SK-N-SH (cell line): ENCODE data around the gene RBM44. TPM values are rescaled to one million over a fixed set of nuclear protein-coding genes. Genes with fewer than 3 reads are reported as not detected.
A peak's percentile ranks its signal among the peaks of the same experiment; 100 is the strongest.

Experiments
- CTCF ChIA-PET: fragments of 300-600, 350-600 bp; formaldehyde crosslinking; extraction: SDS; loops from one replicate; lab custom pipeline; 2021; lab: Yijun Ruan, JAX
- POLR2A ChIA-PET: fragments of 350-600 bp; sonication (Branson Sonifier 250); formaldehyde crosslinking; extraction: SDS; loops from one replicate; lab custom pipeline; 2020; ENCODE audit warnings: antibody characterized with exemption, inconsistent platforms; lab: Yijun Ruan, JAX
- DNase-seq: peaks from one replicate; pipeline ENCODE4 v3.0.0; 2012
- H2AFZ ChIP-seq: fragments of 200-600 bp; sonication (generic); 2 replicates; pipeline ENCODE4 v1.8.1; 2016; ENCODE audit warnings: antibody characterized with exemption, mild to moderate bottlenecking, low read depth
- H3F3A ChIP-seq: fragments of 200-600 bp; sonication (generic); replicated peaks from 2 replicates; pipeline ENCODE3; 2016; ENCODE audit warnings: antibody characterized with exemption, mild to moderate bottlenecking; ENCODE audit not compliant: insufficient read depth
- H3K27ac ChIP-seq, 2 experiments: fragments of 200-500 bp in 1 of 2; fragments of 200-600 bp in 1 of 2; sonication (Bioruptor generic) in 1 of 2; sonication (generic), shearing (Covaris generic) in 1 of 2; 2 replicates each; pipeline versions ENCODE4 v1.5.1 to v1.6.1; 2014 to 2016; ENCODE audit warnings: low read depth in 2 of 2, inconsistent platforms in 1 of 2, low read length in 1 of 2, mild to moderate bottlenecking in 1 of 2, mixed read lengths in 1 of 2
- H3K27me3 ChIP-seq: fragments of 200-600 bp; sonication (generic), shearing (Covaris generic); 2 replicates; pipeline ENCODE4 v1.6.1; 2016; ENCODE audit warnings: mixed run types; ENCODE audit not compliant: insufficient read depth
- H3K36me3 ChIP-seq, 2 experiments: fragments of 200-500 bp in 1 of 2; fragments of 200-600 bp in 1 of 2; sonication (Bioruptor generic) in 1 of 2; sonication (generic) in 1 of 2; replicated peaks in 1 of 2; 2 replicates each; pipeline versions ENCODE3 to v1.5.1; 2014 to 2016; ENCODE audit warnings: low read length in 1 of 2, mild to moderate bottlenecking in 1 of 2; ENCODE audit not compliant: insufficient read depth in 2 of 2, control insufficient read depth in 1 of 2
- H3K4me1 ChIP-seq, 2 experiments: fragments of 200-500 bp in 1 of 2; fragments of 200-600 bp in 1 of 2; sonication (Bioruptor generic) in 1 of 2; sonication (generic), shearing (Covaris generic) in 1 of 2; 2 replicates each; pipeline versions ENCODE4 v1.5.1 to v1.6.1; 2014 to 2016; ENCODE audit warnings: low read depth in 1 of 2, low read length in 1 of 2, mixed run types in 1 of 2; ENCODE audit not compliant: insufficient read depth in 2 of 2, control insufficient read depth in 1 of 2
- H3K4me2 ChIP-seq: fragments of 200-600 bp; sonication (generic), shearing (Covaris generic); 2 replicates; pipeline ENCODE4 v1.6.1; 2017; ENCODE audit warnings: mixed run types
- H3K4me3 ChIP-seq, 2 experiments: fragments of 200-500 bp in 1 of 2; fragments of 200-600 bp in 1 of 2; sonication (Bioruptor generic) in 1 of 2; sonication (generic), shearing (Covaris generic) in 1 of 2; 2 replicates each; pipeline versions ENCODE4 v1.5.1 to v1.8.1; 2014 to 2016; ENCODE audit warnings: low read depth in 2 of 2, inconsistent platforms in 1 of 2, low read length in 1 of 2, mild to moderate bottlenecking in 1 of 2, mixed read lengths in 1 of 2, moderate library complexity in 1 of 2
- H3K79me2 ChIP-seq: fragments of 200-600 bp; sonication (generic); 2 replicates; pipeline ENCODE4 v1.8.1; 2017; ENCODE audit warnings: mild to moderate bottlenecking; ENCODE audit not compliant: insufficient read depth
- H3K9ac ChIP-seq: fragments of 200-600 bp; sonication (generic); 2 replicates; pipeline ENCODE4 v1.6.1; 2017; ENCODE audit warnings: mixed run types
- H3K9me2 ChIP-seq: fragments of 200-600 bp; sonication (generic); 2 replicates; pipeline ENCODE4 v1.6.1; 2017; ENCODE audit warnings: mixed run types
- H3K9me3 ChIP-seq: fragments of 200-600 bp; sonication (generic); 2 replicates; pipeline ENCODE4 v1.6.1; 2017; ENCODE audit warnings: mixed run types, mild to moderate bottlenecking, moderate library complexity
- H4K20me1 ChIP-seq: fragments of 200-600 bp; sonication (generic); 2 replicates; pipeline ENCODE4 v1.6.1; 2017; ENCODE audit warnings: mild to moderate bottlenecking, mixed run types; ENCODE audit not compliant: insufficient read depth
- CTCF ChIP-seq: fragments of 200-600 bp; sonication (generic); IDR thresholded peaks from 2 replicates; pipeline ENCODE4 v1.6.1; 2017; ENCODE audit warnings: antibody characterized with exemption, mild to moderate bottlenecking, moderate library complexity
- ELF1 ChIP-seq: IDR thresholded peaks from 2 replicates; pipeline ENCODE4 v1.4.0; 2012
- EP300 ChIP-seq, 2 experiments: IDR thresholded peaks; 2 replicates each; pipeline versions ENCODE4 v1.4.0 to v1.6.1; 2012; ENCODE audit warnings: borderline replicate concordance in 1 of 2, low read depth in 1 of 2, low read length in 1 of 2
- EZH2phosphoT487 ChIP-seq: fragments of 200-600 bp; sonication (generic); IDR thresholded peaks from 2 replicates; pipeline ENCODE4 v1.6.1; 2017; ENCODE audit warnings: low read depth, mixed run types, mild to moderate bottlenecking, antibody characterized with exemption, moderate library complexity, borderline replicate concordance
- FOXM1 ChIP-seq: IDR thresholded peaks from 2 replicates; pipeline ENCODE4 v1.4.0; 2012; ENCODE audit warnings: low read depth, mild to moderate bottlenecking
- GABPA ChIP-seq: IDR thresholded peaks from 2 replicates; pipeline ENCODE4 v1.4.0; 2012; ENCODE audit warnings: low read depth, mild to moderate bottlenecking
- GATA2 ChIP-seq: sonication (generic); formaldehyde crosslinking; IDR thresholded peaks from 2 replicates; pipeline ENCODE4 v1.5.0; 2020; ENCODE audit warnings: mild to moderate bottlenecking, missing genetic modification reagents
- MEF2A ChIP-seq: IDR thresholded peaks from 2 replicates; pipeline ENCODE4 v1.4.0; 2012; ENCODE audit warnings: low read depth, borderline replicate concordance
- NFIC ChIP-seq: IDR thresholded peaks from 2 replicates; pipeline ENCODE4 v1.4.0; 2012; ENCODE audit warnings: borderline replicate concordance
- NRF1 ChIP-seq: IDR thresholded peaks from 2 replicates; pipeline ENCODE4 v1.6.1; 2012; ENCODE audit warnings: low read depth, mild to moderate bottlenecking, low read length
- RAD21 ChIP-seq: IDR thresholded peaks from 2 replicates; pipeline ENCODE4 v1.6.1; 2012; ENCODE audit warnings: mild to moderate bottlenecking, low read length
- RFX5 ChIP-seq: IDR thresholded peaks from 2 replicates; pipeline ENCODE4 v1.6.1; 2012; ENCODE audit warnings: mild to moderate bottlenecking, improper control_type of control experiment, low read length
- RXRA ChIP-seq: IDR thresholded peaks from 2 replicates; pipeline ENCODE4 v1.4.0; 2012; ENCODE audit warnings: low read depth, mild to moderate bottlenecking, borderline replicate concordance
- TCF12 ChIP-seq: IDR thresholded peaks from 2 replicates; pipeline ENCODE4 v1.4.0; 2012
- USF1 ChIP-seq: IDR thresholded peaks from 2 replicates; pipeline ENCODE4 v1.4.0; 2012; ENCODE audit warnings: low read depth, borderline replicate concordance
- ZBTB33 ChIP-seq: IDR thresholded peaks from 2 replicates; pipeline ENCODE4 v1.4.0; 2012; ENCODE audit warnings: low read depth, borderline replicate concordance
- WGBS: methylation state at CpG from one replicate; pipeline ENCODE4 v1.1.6; 2017; ENCODE audit warnings: low lambda C conversion rate; 5-methylcytosine and 5-hydroxymethylcytosine counted together
- polyA plus RNA-seq, 3 experiments: library from polyadenylated mRNA; depleted of rRNA; stranded (reverse); fragments of >200 nt; gene quantifications; 2 replicates each; pipeline ENCODE4 v1.2.3, GENCODE V29; 2012

RBM44 gene
- polyA plus RNA-seq, 1 of the 3 experiments (the other 2 are of a cell fraction): 0.30 TPM

- H3K4me1 ChIP-seq: peaks cover 8 to 57% of the 10 kb centered on the region in 2 experiments
- no peak for TF ChIP-seq RXRA
- no peak for TF ChIP-seq EP300 (IDR thresholded peaks at IDR 0.05; ENCODE audit: borderline replicate concordance in 1 of 2, low read depth in 1 of 2, low read length in 1 of 2)
- TF ChIP-seq GABPA: no peak
- TF ChIP-seq TCF12: no peak
- TF ChIP-seq MEF2A: no peak
- TF ChIP-seq ELF1: no peak
- TF ChIP-seq FOXM1: no peak
- no peak for TF ChIP-seq ZBTB33
- TF ChIP-seq CTCF: no peak
- TF ChIP-seq RAD21: no peak
- no peaks in the 10 kb centered on the region for H3K9me3 ChIP-seq
- no peaks in the 10 kb centered on the region for H3K79me2 ChIP-seq
- H4K20me1 ChIP-seq: no peaks in the 10 kb centered on the region
- no peaks in the 10 kb centered on the region for H3K36me3 ChIP-seq
- no peaks in the 10 kb centered on the region for H3K27me3 ChIP-seq
- H3K9ac ChIP-seq: no peak overlapping the region
- peak overlapping the region; percentile 21; the same call in 1 of the 2 replicates for H2AFZ ChIP-seq
- H3K27ac ChIP-seq: peak overlapping the region in 1 of 2 experiments; percentile 94; a peak in 2 of 4 replicates
- ChIA-PET POLR2A (interaction anchor here (0.6 to 4.1 kb wide), 3 partner anchors 26 to 200 kb away, joined by 3 to 24 read pairs (median 3); partner anchors contain the start of gene SCLY), CTCF (interaction anchor here (0.7 to 8.0 kb wide), 9 partner anchors 13 to 402 kb away, joined by 3 to 71 read pairs (median 3); no protein-coding TSS in a partner anchor)
- peak overlapping the region; percentile 60; the same call in 1 of the 2 replicates for H3K4me2 ChIP-seq
- H3F3A ChIP-seq: no peaks in the 10 kb centered on the region
- no peaks in the 10 kb centered on the region for H3K9me2 ChIP-seq
- peak; percentile 55 for DNase-seq
- H3K4me3 ChIP-seq: peak overlapping the region in 1 of 2 experiments; percentile 55; a peak in 2 of 4 replicates
- 67% methylated on average over 22 of the region's 22 CpGs for WGBS
Observed at GRCh38 chr2:237860273-237860935, 61.8 kb downstream of the RBM44 start.

GRCh38 chr2:237861875-237862527, 63.4 kb downstream of the RBM44 start:
- POLR2A ChIA-PET: interaction anchor here (0.7 to 4.1 kb wide), 3 partner anchors 24 to 61 kb away, joined by 3 to 24 read pairs (median 3); no protein-coding TSS in a partner anchor
- no peaks in the 10 kb centered on the region for H3K9me2 ChIP-seq
- H4K20me1 ChIP-seq: no peaks in the 10 kb centered on the region
- no peaks in the 10 kb centered on the region for H3K9me3 ChIP-seq
- H3F3A ChIP-seq: peaks cover 6% of the 10 kb centered on the region
- peak overlapping the region in 1 of 2 experiments; percentile 96; a peak in 1 of 4 replicates for H3K27ac ChIP-seq
- no peak overlapping the region for H3K9ac ChIP-seq
- H3K36me3 ChIP-seq: no peaks in the 10 kb centered on the region
- H3K4me1 ChIP-seq: peaks cover 23 to 71% of the 10 kb centered on the region in 2 experiments
- H3K4me3 ChIP-seq: no peak overlapping the region; a peak in 1 of 4 replicates
- H3K27me3 ChIP-seq: no peaks in the 10 kb centered on the region
- no peaks in the 10 kb centered on the region for H3K79me2 ChIP-seq
- no peak for DNase-seq
- CTCF ChIA-PET: interaction anchor here (0.7 to 8.0 kb wide), 7 partner anchors 15 to 401 kb away, joined by 3 to 71 read pairs (median 3); no protein-coding TSS in a partner anchor
- 92% methylated on average over 11 of the region's 11 CpGs for WGBS
- H3K4me2 ChIP-seq: no peak overlapping the region
- H2AFZ ChIP-seq: no peak overlapping the region
- TF ChIP-seq NFIC (no peak), GATA2 (CRISPR knock-in tag) (no peak), USF1 (no peak), NRF1 (no peak), RFX5 (no peak), EZH2phosphoT487 (no peak), TCF12 (no peak), RXRA (no peak), GABPA (no peak), FOXM1 (no peak), ZBTB33 (no peak)
